Measurements from ENCODE around the gene ISCU.

DNA sequence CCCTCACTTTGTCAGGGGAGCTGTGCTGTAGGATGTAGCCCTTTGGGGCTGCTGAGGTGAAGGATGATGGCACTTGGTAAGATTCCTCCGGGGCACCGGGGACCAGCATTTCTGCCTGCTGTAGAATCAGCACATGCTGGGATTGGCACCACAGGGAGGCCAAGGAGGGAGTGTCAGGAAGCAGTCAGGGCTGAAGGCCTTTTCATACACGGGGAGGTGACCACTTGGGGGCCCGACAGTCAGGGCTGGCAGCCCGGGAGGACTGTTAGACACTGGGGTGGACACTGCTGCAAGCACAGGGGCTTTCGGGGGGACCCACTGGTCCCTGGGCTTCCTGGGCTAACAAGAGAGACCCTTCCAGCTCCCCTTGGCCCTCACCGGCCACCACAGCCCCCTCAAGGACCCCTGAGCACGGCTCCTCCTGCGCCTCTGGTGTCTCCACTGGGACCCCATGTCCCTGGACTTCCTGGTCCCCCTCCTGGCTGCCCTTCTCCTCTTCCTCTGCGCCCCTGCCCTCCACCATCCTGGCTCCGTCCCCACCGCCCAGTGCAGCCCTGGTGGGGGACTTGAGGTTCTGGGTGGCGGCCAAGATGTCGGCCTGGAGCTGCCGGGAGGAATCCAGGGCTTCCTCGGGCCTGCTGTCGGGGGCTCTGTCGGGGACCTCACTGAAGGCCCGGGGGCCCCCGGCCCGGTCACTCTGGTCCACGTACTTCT is 29.0 kb downstream of the ISCU start:
- TF ChIP-seq POLR2A (IDR thresholded peaks at IDR 0.05; ENCODE audit: low read length) (no peak), GATA1 (IDR thresholded peaks at IDR 0.05; ENCODE audit: low read depth, low read length) (no peak)

Measured in erythroblast (primary cell).